ENCODE data around the gene PIAS4. TPM values are rescaled to one million over a fixed set of nuclear protein-coding genes. Genes with fewer than 3 reads are reported as not detected.

Gene PIAS4
- total RNA-seq, 1 donor, result 21.4 TPM

GRCh38 chr19:4066682-4067395 is 59.3 kb downstream of the PIAS4 start, which contains the start of gene ZBTB7A:
TSS of gene ZBTB7A (minus strand) at chr19:4066899. CDS start at chr19:4055232, 11,667 bp downstream.
- peaks cover 36% of the 10 kb centered on the region for H3K79me2 ChIP-seq (ENCODE audit: insufficient read depth, low read length)
- H3K4me1 ChIP-seq (ENCODE audit: insufficient read depth, low read length), result peaks cover 21% of the 10 kb centered on the region
- H3K9me3 ChIP-seq (ENCODE audit: low read depth, low read length), result no peaks in the 10 kb centered on the region
- no peaks in the 10 kb centered on the region for H3K27me3 ChIP-seq (ENCODE audit: insufficient read depth, low read length)
- H3K36me3 ChIP-seq (ENCODE audit: insufficient read depth, low read length), result peaks cover 12% of the 10 kb centered on the region
- H3K4me2 ChIP-seq (ENCODE audit: insufficient read depth, low read length), result peak within 1 kb of the TSS; percentile 66
- H2AFZ ChIP-seq (ENCODE audit: low read length), result no peak within 1 kb of the TSS
- peak; percentile 98 for DNase-seq (ENCODE audit: insufficient read length, low spot score, missing footprints)
- H4K20me1 ChIP-seq (ENCODE audit: insufficient read depth, low read length), result peaks cover 26% of the 10 kb centered on the region
- H3K27ac ChIP-seq (ENCODE audit: low read depth, low read length), result no peak within 1 kb of the TSS
- TF ChIP-seq CTCF (IDR thresholded peaks at IDR 0.05; ENCODE audit: extremely low read depth, low read depth, low read length), result no peak
- peak within 1 kb of the TSS; percentile 84 for H3K4me3 ChIP-seq (ENCODE audit: insufficient read depth, low read length)

- peak overlapping the region; percentile 66 for H3K4me2 ChIP-seq (ENCODE audit: insufficient read depth, low read length)
- H3K9me3 ChIP-seq (ENCODE audit: low read depth, low read length), result no peaks in the 10 kb centered on the region
Measured at GRCh38 chr19:4067396-4068046, 60.0 kb downstream of the PIAS4 start.

GRCh38 chr19:4068047-4068966 is 60.8 kb downstream of the PIAS4 start:
- Histone ChIP-seq H3K27ac (ENCODE audit: low read depth, low read length) (no peak overlapping the region), H3K79me2 (ENCODE audit: insufficient read depth, low read length) (peaks cover 21% of the 10 kb centered on the region), H2AFZ (ENCODE audit: low read length) (no peak overlapping the region), H3K4me1 (ENCODE audit: insufficient read depth, low read length) (peaks cover 11% of the 10 kb centered on the region), H3K4me3 (ENCODE audit: insufficient read depth, low read length) (no peak overlapping the region), H3K4me2 (ENCODE audit: insufficient read depth, low read length) (peak overlapping the region; percentile 66), H3K27me3 (ENCODE audit: insufficient read depth, low read length) (no peaks in the 10 kb centered on the region), H3K9me3 (ENCODE audit: low read depth, low read length) (no peaks in the 10 kb centered on the region), H4K20me1 (ENCODE audit: insufficient read depth, low read length) (peaks cover 12% of the 10 kb centered on the region), H3K36me3 (ENCODE audit: insufficient read depth, low read length) (peaks cover 4% of the 10 kb centered on the region)
- no peak for TF ChIP-seq CTCF (IDR thresholded peaks at IDR 0.05; ENCODE audit: extremely low read depth, low read depth, low read length)
- DNase-seq (ENCODE audit: insufficient read length, low spot score, missing footprints), result no peak

More at GRCh38 chr19:4067396-4068046, 60.0 kb downstream of the PIAS4 start:
- Histone ChIP-seq H3K27ac (ENCODE audit: low read depth, low read length) (no peak overlapping the region), H3K27me3 (ENCODE audit: insufficient read depth, low read length) (no peaks in the 10 kb centered on the region), H3K36me3 (ENCODE audit: insufficient read depth, low read length) (peaks cover 7% of the 10 kb centered on the region), H4K20me1 (ENCODE audit: insufficient read depth, low read length) (peaks cover 20% of the 10 kb centered on the region), H2AFZ (ENCODE audit: low read length) (no peak overlapping the region), H3K4me1 (ENCODE audit: insufficient read depth, low read length) (peaks cover 15% of the 10 kb centered on the region), H3K4me3 (ENCODE audit: insufficient read depth, low read length) (peak overlapping the region; percentile 84), H3K79me2 (ENCODE audit: insufficient read depth, low read length) (peaks cover 29% of the 10 kb centered on the region)
- no peak for TF ChIP-seq CTCF (IDR thresholded peaks at IDR 0.05; ENCODE audit: extremely low read depth, low read depth, low read length)
- no peak for DNase-seq (ENCODE audit: insufficient read length, low spot score, missing footprints)

Data from osteoblast (primary cell).